Measurements from ENCODE around the gene SAP25. TPM values are rescaled to one million over a fixed set of nuclear protein-coding genes. Genes with fewer than 3 reads are reported as not detected.
"Not testable (repeated sequence)": the region's sequence is repeated elsewhere in the genome, so short reads cannot be mapped to it uniquely, and the experiment has no call there.

SAP25 gene
- polyA plus RNA-seq, 2 donors: 1.5 to 3.3 TPM

DNA sequence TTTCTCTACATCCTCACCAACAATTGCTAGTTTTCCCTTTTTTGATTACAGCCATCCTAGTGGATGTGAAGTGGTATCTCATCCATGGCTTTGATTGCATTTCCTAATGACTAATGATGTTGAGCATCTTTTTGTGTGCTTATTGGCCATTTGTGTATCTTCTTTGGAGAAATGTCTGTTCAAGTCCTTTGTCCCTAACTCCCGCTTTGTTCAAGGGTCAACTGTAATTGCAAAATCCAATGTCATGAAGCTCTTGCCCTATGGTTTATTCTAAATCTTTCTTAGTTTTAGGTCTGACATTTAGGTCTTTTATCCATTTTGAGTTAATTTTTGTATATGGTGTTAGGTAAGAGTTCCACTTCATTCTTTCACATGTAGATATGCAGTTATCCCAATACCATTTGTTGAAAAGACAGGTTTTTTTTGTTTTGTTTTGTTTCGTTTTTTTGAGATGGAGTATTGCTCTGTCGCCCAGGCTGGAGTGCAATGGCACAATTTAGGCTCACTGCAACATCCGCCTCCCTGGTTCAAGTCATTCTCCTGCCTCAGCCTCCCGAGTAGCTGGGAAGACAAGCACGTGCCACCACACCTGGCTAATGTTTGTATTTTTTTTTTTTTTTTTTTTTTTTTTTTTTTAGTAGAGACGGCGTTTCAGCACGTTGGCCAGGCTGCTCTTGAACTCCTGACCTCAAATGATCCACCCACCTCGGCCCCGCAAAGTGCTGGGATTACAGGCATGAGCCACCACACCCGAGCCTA, 45.4 kb downstream of the SAP25 start:
- H3K36me3 ChIP-seq (ENCODE audit: control insufficient read depth in 2 of 2, insufficient read depth in 2 of 2, low read length in 1 of 2); H3K4me1 ChIP-seq (ENCODE audit: control insufficient read depth in 2 of 2, insufficient read depth in 2 of 2, low read length in 1 of 2); H3K27ac ChIP-seq (ENCODE audit: low read depth in 2 of 2, low read length in 1 of 2); H3K27me3 ChIP-seq (ENCODE audit: control insufficient read depth in 1 of 2, insufficient read depth in 2 of 2, low read length in 2 of 2); H3K9me3 ChIP-seq (ENCODE audit: control insufficient read depth in 2 of 2, insufficient read depth in 1 of 2, low read depth in 1 of 2, low read length in 1 of 2); H3K4me3 ChIP-seq (ENCODE audit: low read depth in 1 of 2, low read length in 2 of 2): not testable (repeated sequence)
- 71 to 74% methylated on average over 12 of the region's 12 CpGs for WGBS, 2 donors

DNA sequence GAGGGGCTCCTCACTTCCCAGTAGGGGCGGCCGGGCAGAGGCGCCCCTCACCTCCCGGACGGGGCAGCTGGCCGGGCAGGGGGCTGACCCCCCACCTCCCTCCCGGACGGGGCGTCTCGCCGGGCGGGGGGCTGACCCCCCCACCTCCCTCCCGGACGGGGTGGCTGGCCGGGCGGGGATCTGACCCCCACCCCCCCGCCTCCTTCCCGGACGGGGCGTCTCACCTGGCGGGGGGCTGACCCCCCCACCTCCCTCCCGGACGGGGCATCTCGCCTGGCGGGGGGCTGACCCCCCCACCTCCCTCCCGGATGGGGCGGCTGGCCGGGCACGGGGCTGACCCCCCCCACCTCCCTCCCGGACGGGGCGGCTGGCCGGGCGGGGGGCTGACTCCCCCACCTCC, 50.5 kb downstream of the SAP25 start:
- H3K27ac ChIP-seq (ENCODE audit: low read depth in 2 of 2, low read length in 1 of 2); H3K4me1 ChIP-seq (ENCODE audit: control insufficient read depth in 2 of 2, insufficient read depth in 2 of 2, low read length in 1 of 2); H3K36me3 ChIP-seq (ENCODE audit: control insufficient read depth in 2 of 2, insufficient read depth in 2 of 2, low read length in 1 of 2); H3K27me3 ChIP-seq (ENCODE audit: control insufficient read depth in 1 of 2, insufficient read depth in 2 of 2, low read length in 2 of 2); H3K4me3 ChIP-seq (ENCODE audit: low read depth in 1 of 2, low read length in 2 of 2); H3K9me3 ChIP-seq (ENCODE audit: control insufficient read depth in 2 of 2, insufficient read depth in 1 of 2, low read depth in 1 of 2, low read length in 1 of 2): not testable (repeated sequence)
- WGBS, 2 donors: 82 to 98% methylated on average over 7 to 30 of the region's 34 CpGs

Other genes with a start within 250 kb of the SAP25 start
- 10 to 100 TPM; 22.9 to 79.2 TPM for gene PILRB, start 215.8 kb downstream of the SAP25 start, polyA plus RNA-seq
- gene PILRA, start 200.4 kb downstream of the SAP25 start, polyA plus RNA-seq: 1 to 10 TPM in 1 of 2 donors, under 1 TPM in 1; 0.85 to 1.7 TPM
- gene ZCWPW1, start 145.2 kb downstream of the SAP25 start, polyA plus RNA-seq: 1 to 10 TPM; 2.2 to 2.8 TPM
- gene MEPCE, start 144.1 kb downstream of the SAP25 start, polyA plus RNA-seq: 10 to 100 TPM; 18.0 to 21.8 TPM
- 10 to 100 TPM; 32.1 to 61.5 TPM for gene PPP1R35, start 137.4 kb downstream of the SAP25 start, polyA plus RNA-seq
- under 1 TPM; 0.31 to 0.65 TPM for gene SPACDR, start 109.6 kb downstream of the SAP25 start, polyA plus RNA-seq
- 10 to 100 TPM; 40.0 to 60.0 TPM for gene TSC22D4, start 94.7 kb downstream of the SAP25 start, polyA plus RNA-seq
- 1 to 10 TPM in 1 of 2 donors, under 1 TPM in 1; 0.32 to 1.3 TPM for gene NYAP1, start 90.0 kb downstream of the SAP25 start, polyA plus RNA-seq
- 10 to 100 TPM; 15.8 to 37.9 TPM for gene AGFG2, start 34.7 kb downstream of the SAP25 start, polyA plus RNA-seq
- gene LRCH4, start 12.2 kb upstream of the SAP25 start, polyA plus RNA-seq: 10 to 100 TPM; 32.3 to 73.4 TPM
- under 1 TPM; 0.33 to 0.81 TPM for gene FBXO24, start 12.4 kb upstream of the SAP25 start, polyA plus RNA-seq
- gene PCOLCE, start 28.5 kb upstream of the SAP25 start, polyA plus RNA-seq: 10 to 100 TPM in 1 of 2 donors, 1 to 10 TPM in 1; 9.9 to 11.0 TPM
- gene MOSPD3, start 38.6 kb upstream of the SAP25 start, polyA plus RNA-seq: 10 to 100 TPM; 15.5 to 18.4 TPM
- gene TFR2, start 67.7 kb upstream of the SAP25 start, polyA plus RNA-seq: under 1 TPM; 0.41 to 0.53 TPM
- not detected for gene ACTL6B, start 82.5 kb upstream of the SAP25 start, polyA plus RNA-seq
- 100 to 1,000 TPM; 147 to 284 TPM for gene GNB2, start 99.8 kb upstream of the SAP25 start, polyA plus RNA-seq
- gene GIGYF1, start 120.3 kb upstream of the SAP25 start, polyA plus RNA-seq: 10 to 100 TPM; 11.1 to 28.1 TPM
- gene POP7, start 132.2 kb upstream of the SAP25 start, polyA plus RNA-seq: 10 to 100 TPM; 29.4 to 42.1 TPM
- under 1 TPM in 1 of 2 donors, not detected in 1; 0.04 TPM for gene EPO, start 146.6 kb upstream of the SAP25 start, polyA plus RNA-seq
- gene ZAN, start 159.7 kb upstream of the SAP25 start, polyA plus RNA-seq: under 1 TPM in 1 of 2 donors, not detected in 1; under 0.01 TPM

Data from esophagus (tissue), 2 donors.